Activated CD8-positive, alpha-beta T cell treated with anti-CD3 and anti-CD28 coated beads for 36 hours (primary cell): ENCODE data around the gene ZFR. TPM values are rescaled to one million over a fixed set of nuclear protein-coding genes. Genes with fewer than 3 reads are reported as not detected.

Experiments
- ATAC-seq: fragments of 200-7000 bp; cut with Tn5 transposase; one replicate; pipeline ENCODE4 v1.10.0; 2021; ENCODE audit warnings: mild to moderate bottlenecking, moderate library complexity
- CTCF ChIA-PET: fragments of 350-600 bp; sonication (Branson Sonifier 250); formaldehyde crosslinking; loops from one replicate; lab custom pipeline; 2021; ENCODE audit warnings: antibody characterized with exemption; lab: Charles Lee
- POLR2A ChIA-PET: fragments of 350-600 bp; sonication (Branson Sonifier 250); formaldehyde crosslinking; loops from one replicate; lab custom pipeline; 2021; ENCODE audit warnings: antibody characterized with exemption; lab: Charles Lee
- DNase-seq: peaks from one replicate; pipeline ENCODE4 v3.0.0-alpha.2; 2020
- H3K27ac Mint-ChIP-seq: one replicate; pipeline ENCODE4 v1.8.0; 2021; ENCODE audit warnings: mild to moderate bottlenecking, mixed read lengths
- H3K27me3 Mint-ChIP-seq: one replicate; pipeline ENCODE4 v1.8.0; 2021; ENCODE audit warnings: mixed read lengths
- H3K36me3 Mint-ChIP-seq: one replicate; pipeline ENCODE4 v1.8.0; 2021; ENCODE audit warnings: low read depth, mixed read lengths
- H3K4me1 Mint-ChIP-seq: one replicate; pipeline ENCODE4 v1.8.0; 2021; ENCODE audit warnings: low read depth, mixed read lengths
- H3K4me3 Mint-ChIP-seq: one replicate; pipeline ENCODE4 v1.8.0; 2021; ENCODE audit warnings: mild to moderate bottlenecking, moderate library complexity, mixed read lengths
- H3K9me3 Mint-ChIP-seq: one replicate; pipeline ENCODE4 v1.8.0; 2021; ENCODE audit warnings: mixed read lengths
- intact Hi-C: fragments of 100-400 bp; cut with micrococcal nuclease; formaldehyde crosslinking; loops from one replicate; pipeline ENCODE4 v1.10.0; 2022
- total RNA-seq, 2 experiments: library from RNA; stranded (reverse); gene quantifications; one replicate each; pipeline ENCODE4 v1.2.3, GENCODE V29; 2021
- TF ChIP-seq, protein P1 (sequence below): fragments of 200-600 bp; IDR thresholded peaks from one replicate; pipeline ENCODE4 v1.8.0; 2022; ENCODE audit warnings: antibody characterized with exemption, mild to moderate bottlenecking

The ZFR gene
- total RNA-seq, result 10 to 100 TPM; 56.8 to 59.2 TPM

DNA sequence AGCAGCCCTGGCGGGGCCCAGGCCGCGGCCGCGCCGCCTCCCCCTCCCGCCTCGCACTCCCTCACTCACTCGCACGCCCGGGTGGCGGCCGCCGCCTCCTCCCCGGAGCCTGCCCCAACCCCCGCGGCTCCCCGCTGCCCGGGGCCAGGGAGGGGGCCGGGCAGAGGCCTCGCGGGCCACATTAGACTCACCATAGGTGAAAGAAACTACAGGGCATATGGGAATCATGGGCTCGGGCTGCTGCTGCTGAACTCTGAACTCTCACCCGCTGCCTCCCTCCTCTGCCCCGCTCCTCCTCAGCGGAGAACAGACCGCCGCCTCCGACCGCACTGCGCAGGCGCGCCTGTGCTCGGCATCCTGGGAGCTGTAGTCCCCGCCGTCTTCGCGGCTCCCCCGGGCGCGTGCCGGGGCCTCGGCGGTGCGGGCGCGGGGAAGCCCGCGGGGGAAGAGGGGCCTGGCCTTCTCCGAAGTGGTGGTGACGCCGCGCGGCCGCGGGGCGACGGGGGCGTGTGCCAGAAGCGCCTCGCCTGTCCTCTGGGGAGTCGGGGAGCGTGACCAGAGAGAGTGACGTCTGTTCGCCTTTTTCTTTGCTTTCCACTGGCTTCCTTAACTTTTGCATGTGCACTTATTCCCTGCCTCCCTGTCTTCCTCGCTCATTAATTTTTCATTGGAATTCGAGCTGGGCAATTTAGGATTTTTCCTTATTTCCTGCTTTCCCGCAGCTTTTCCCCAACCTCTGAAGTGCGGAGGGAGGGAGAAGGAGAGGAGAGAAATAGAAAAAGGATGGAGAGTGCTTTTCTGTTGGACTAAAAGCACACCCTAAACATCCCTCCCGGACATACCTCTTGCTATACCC lies at the start of gene ZFR:
Gene ZFR (minus strand): TSS at position 310 of the 856 bp plus-strand sequence. CDS start 82 bp downstream, at position 228.
- H3K4me3 Mint-ChIP-seq, result peak within 1 kb of the TSS; percentile 89
- DNase-seq (peak; percentile 93), ATAC-seq (peak; percentile 90)
- intact Hi-C loops, result loop anchor here (5.0 kb wide), 1 partner anchor 143 kb away; the partner anchor contains the start of gene SUB1
- TF ChIP-seq, protein P1, sequence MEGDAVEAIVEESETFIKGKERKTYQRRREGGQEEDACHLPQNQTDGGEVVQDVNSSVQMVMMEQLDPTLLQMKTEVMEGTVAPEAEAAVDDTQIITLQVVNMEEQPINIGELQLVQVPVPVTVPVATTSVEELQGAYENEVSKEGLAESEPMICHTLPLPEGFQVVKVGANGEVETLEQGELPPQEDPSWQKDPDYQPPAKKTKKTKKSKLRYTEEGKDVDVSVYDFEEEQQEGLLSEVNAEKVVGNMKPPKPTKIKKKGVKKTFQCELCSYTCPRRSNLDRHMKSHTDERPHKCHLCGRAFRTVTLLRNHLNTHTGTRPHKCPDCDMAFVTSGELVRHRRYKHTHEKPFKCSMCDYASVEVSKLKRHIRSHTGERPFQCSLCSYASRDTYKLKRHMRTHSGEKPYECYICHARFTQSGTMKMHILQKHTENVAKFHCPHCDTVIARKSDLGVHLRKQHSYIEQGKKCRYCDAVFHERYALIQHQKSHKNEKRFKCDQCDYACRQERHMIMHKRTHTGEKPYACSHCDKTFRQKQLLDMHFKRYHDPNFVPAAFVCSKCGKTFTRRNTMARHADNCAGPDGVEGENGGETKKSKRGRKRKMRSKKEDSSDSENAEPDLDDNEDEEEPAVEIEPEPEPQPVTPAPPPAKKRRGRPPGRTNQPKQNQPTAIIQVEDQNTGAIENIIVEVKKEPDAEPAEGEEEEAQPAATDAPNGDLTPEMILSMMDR, result no peak
- peak within 1 kb of the TSS; percentile 97 for H3K27ac Mint-ChIP-seq
- ChIA-PET POLR2A (interaction anchor here (0.6 to 1.4 kb wide), 5 partner anchors 9 to 140 kb away, joined by 3 to 5 read pairs (median 4); no protein-coding TSS in a partner anchor), CTCF (interaction anchor here (0.9 to 1.0 kb wide), 2 partner anchors 45 to 146 kb away, joined by 3 read pairs; no protein-coding TSS in a partner anchor)
- peaks cover 35% of the 10 kb centered on the region for H3K4me1 Mint-ChIP-seq
- H3K9me3 Mint-ChIP-seq, result no peaks in the 10 kb centered on the region
- peaks cover 4% of the 10 kb centered on the region for H3K27me3 Mint-ChIP-seq
- H3K36me3 Mint-ChIP-seq, result peaks cover 22% of the 10 kb centered on the region

DNA sequence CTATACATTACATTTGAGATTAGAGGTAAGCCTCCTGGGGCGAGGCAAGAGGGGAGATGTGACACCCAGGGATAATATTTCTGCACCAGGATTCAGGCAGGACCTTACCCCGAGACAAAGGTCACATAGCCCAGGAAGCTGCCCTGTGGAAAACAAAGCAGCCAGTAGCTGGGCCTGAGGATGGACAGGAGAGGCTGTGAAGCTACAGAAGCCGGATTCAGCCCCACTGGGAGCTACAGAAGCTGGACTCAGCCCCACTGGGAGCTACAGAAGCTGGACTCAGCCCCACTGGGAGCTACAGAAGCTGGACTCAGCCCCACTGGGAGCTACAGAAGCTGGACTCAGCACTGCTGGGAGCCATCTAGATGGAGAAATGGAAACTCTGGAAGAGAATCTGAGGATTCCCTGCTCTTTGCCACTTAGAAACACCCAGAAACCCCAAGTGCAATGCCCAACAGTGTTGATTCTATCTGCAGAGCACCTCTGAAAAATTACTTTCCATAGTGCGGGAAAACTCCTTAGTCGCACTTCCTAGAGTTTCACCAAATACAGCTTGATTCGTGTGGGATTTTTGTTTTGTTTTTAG lies 46.5 kb upstream of the ZFR start:
- ChIA-PET POLR2A (no interaction called here), CTCF (interaction anchor here (0.8 to 5.8 kb wide), 15 partner anchors 11 to 242 kb away, joined by 3 to 182 read pairs (median 9); partner anchors contain the start of gene SUB1)
- Mint-ChIP-seq H3K27me3 (no peaks in the 10 kb centered on the region), H3K4me1 (no peaks in the 10 kb centered on the region), H3K9me3 (no peaks in the 10 kb centered on the region), H3K36me3 (no peaks in the 10 kb centered on the region), H3K27ac (no peak overlapping the region), H3K4me3 (no peak overlapping the region)
- intact Hi-C loops, result no loop called here
- TF ChIP-seq, protein P1, result no peak
- ATAC-seq, result no peak
- DNase-seq, result no peak

DNA sequence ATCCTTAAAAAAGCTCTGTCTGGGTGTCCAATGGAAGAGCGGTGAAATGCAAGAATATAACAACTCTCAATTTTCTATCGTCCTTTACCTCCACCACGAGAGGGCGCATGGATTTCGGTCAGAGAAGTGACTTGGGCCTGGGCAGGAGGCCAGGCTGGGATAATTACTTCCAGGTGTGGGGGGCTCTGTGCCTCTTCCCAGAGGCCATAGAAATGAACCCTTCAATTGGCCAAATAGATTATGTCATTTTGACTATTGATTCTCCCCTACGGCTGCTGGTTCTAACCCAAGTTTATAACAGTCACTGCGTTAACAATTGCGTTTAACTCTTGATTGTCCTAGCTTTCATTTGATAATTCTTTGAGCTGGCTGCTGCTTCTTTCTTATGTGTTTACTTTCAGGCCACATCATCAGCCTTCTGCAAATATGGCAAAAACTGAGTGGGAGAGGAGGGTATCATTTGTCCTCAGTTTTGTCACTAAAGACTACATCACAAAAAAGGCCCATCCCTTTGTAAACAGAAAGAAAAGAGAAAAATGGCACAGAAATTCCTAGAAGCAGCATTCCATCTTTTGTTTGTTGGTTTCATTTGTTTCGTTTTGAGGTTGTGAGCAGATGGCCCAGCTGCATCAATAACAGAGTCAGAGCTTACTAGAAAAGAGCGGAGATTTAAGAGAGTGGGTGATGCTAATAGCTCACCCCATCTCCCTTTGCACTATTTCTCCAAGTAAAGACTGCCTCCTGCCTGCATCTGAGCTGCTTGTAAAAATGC lies 45.4 kb upstream of the ZFR start:
- TF ChIP-seq, protein P1, result peak; percentile 93
- H3K36me3 Mint-ChIP-seq, result no peaks in the 10 kb centered on the region
- no peaks in the 10 kb centered on the region for H3K4me1 Mint-ChIP-seq
- H3K27ac Mint-ChIP-seq, result no peak overlapping the region
- H3K27me3 Mint-ChIP-seq, result no peaks in the 10 kb centered on the region
- no peak overlapping the region for H3K4me3 Mint-ChIP-seq
- CTCF ChIA-PET, result interaction anchor here (0.6 to 5.8 kb wide), 55 partner anchors 9 to 1073 kb away, joined by 3 to 182 read pairs (median 4); partner anchors contain the start of gene SUB1
- POLR2A ChIA-PET, result interaction anchor here (0.9 to 1.3 kb wide), 2 partner anchors 39 to 100 kb away, joined by 3 to 6 read pairs; no protein-coding TSS in a partner anchor
- intact Hi-C loops, result loop anchor here (1.0 kb wide), 2 partner anchors 100 to 123 kb away; no protein-coding TSS in a partner anchor
- H3K9me3 Mint-ChIP-seq, result no peaks in the 10 kb centered on the region
- DNase-seq (peak; percentile 76), ATAC-seq (peak; percentile 76)

DNA sequence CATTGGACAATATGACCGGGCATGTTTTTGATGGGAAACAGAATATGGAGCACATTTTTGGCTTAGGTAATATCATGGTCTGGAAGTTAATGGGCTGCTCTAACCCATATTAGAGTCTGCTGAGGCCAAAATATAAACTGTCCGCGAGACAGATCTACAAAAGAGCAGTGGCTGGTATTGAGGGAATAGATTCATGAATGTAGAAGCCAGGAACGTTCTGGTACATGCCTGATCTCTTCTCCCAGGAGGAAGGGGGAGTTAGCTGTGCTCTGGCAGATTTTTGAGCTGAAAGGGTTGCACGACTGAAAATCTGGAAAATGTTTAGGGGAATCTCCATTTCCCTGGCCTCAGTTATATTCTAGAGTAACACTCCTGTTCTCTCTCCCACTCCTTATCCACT lies 42.9 kb upstream of the ZFR start:
- H3K9me3 Mint-ChIP-seq, result no peaks in the 10 kb centered on the region
- no peak overlapping the region for H3K4me3 Mint-ChIP-seq
- intact Hi-C loops, result no loop called here
- no peaks in the 10 kb centered on the region for H3K4me1 Mint-ChIP-seq
- H3K27me3 Mint-ChIP-seq, result no peaks in the 10 kb centered on the region
- DNase-seq (no peak), ATAC-seq (no peak)
- ChIA-PET POLR2A (no interaction called here), CTCF (interaction anchor here (5.2 to 5.8 kb wide), 2 partner anchors 101 to 126 kb away, joined by 69 to 182 read pairs; no protein-coding TSS in a partner anchor)
- TF ChIP-seq, protein P1, result no peak
- no peaks in the 10 kb centered on the region for H3K36me3 Mint-ChIP-seq
- H3K27ac Mint-ChIP-seq, result no peak overlapping the region
